CD4-positive, alpha-beta T cell (primary cell): ENCODE data around the gene DCAF6. TPM values are rescaled to one million over a fixed set of nuclear protein-coding genes. Genes with fewer than 3 reads are reported as not detected.

ENCODE experiments used
- ATAC-seq: fragments of 200-7000 bp; cut with Tn5 transposase; one replicate; pipeline ENCODE4 v1.10.0; 2022; ENCODE audit warnings: mild to moderate bottlenecking; ENCODE audit not compliant: poor library complexity
- CTCF ChIA-PET: fragments of 350-600 bp; sonication (Branson Sonifier 250); formaldehyde crosslinking; loops from one replicate; lab custom pipeline; 2021; ENCODE audit warnings: antibody characterized with exemption, inconsistent platforms; lab: Charles Lee
- POLR2A ChIA-PET: fragments of 350-600 bp; sonication (Branson Sonifier 250); formaldehyde crosslinking; loops from one replicate; lab custom pipeline; 2021; ENCODE audit warnings: antibody characterized with exemption, inconsistent platforms; lab: Charles Lee
- DNase-seq, 14 experiments: peaks; one replicate each; pipeline ENCODE4 v3.0.0-alpha.2; 2013 to 2020; ENCODE audit warnings: mixed read lengths in 2 of 14
- H3K27ac ChIP-seq, 2 donors: one replicate each; pipeline versions ENCODE4 v1.5.1 to v1.7.0; 2013; ENCODE audit warnings: low read length in 2 of 2, low read depth in 1 of 2, mild to moderate bottlenecking in 1 of 2
- H3K27me3 ChIP-seq, 2 experiments: 1 replicate in 1 of 2; 2 replicates in 1 of 2; pipeline versions ENCODE4 v1.6.1 to v1.7.0; 2013; ENCODE audit warnings: low read length in 2 of 2, control low read depth in 1 of 2, mild to moderate bottlenecking in 1 of 2, moderate library complexity in 1 of 2; ENCODE audit not compliant: insufficient read depth in 2 of 2, control insufficient read depth in 1 of 2
- H3K36me3 ChIP-seq: one replicate; pipeline ENCODE4 v1.6.1; 2013; ENCODE audit warnings: low read length, control low read depth; ENCODE audit not compliant: insufficient read depth
- H3K4me1 ChIP-seq: one replicate; pipeline ENCODE4 v1.6.1; 2013; ENCODE audit warnings: low read length, control low read depth; ENCODE audit not compliant: insufficient read depth
- H3K4me3 ChIP-seq: one replicate; pipeline ENCODE4 v1.5.1; 2013; ENCODE audit warnings: mild to moderate bottlenecking, low read length, moderate library complexity
- H3K9me3 ChIP-seq, 2 experiments: 1 replicate in 1 of 2; 2 replicates in 1 of 2; pipeline versions ENCODE4 v1.6.1 to v1.7.0; 2013; ENCODE audit warnings: low read length in 2 of 2, mild to moderate bottlenecking in 2 of 2, control low read depth in 1 of 2, moderate library complexity in 1 of 2; ENCODE audit not compliant: control insufficient read depth in 1 of 2, insufficient read depth in 1 of 2
- H3K27ac Mint-ChIP-seq: one replicate; pipeline ENCODE4 v1.8.0; 2020; ENCODE audit warnings: mixed read lengths
- H3K27me3 Mint-ChIP-seq: one replicate; pipeline ENCODE4 v1.8.0; 2021; ENCODE audit warnings: mixed read lengths
- H3K36me3 Mint-ChIP-seq: one replicate; pipeline ENCODE4 v1.8.0; 2021; ENCODE audit warnings: low read depth, mixed read lengths
- H3K4me1 Mint-ChIP-seq: one replicate; pipeline ENCODE4 v1.8.0; 2021; ENCODE audit warnings: low read depth, mixed read lengths
- H3K4me3 Mint-ChIP-seq: one replicate; pipeline ENCODE4 v1.8.0; 2020; ENCODE audit warnings: mild to moderate bottlenecking, mixed read lengths
- H3K9me3 Mint-ChIP-seq: one replicate; pipeline ENCODE4 v1.8.0; 2020; ENCODE audit warnings: mixed read lengths
- intact Hi-C, 2 experiments: fragments of 100-400 bp; cut with DNase I in 1 of 2; cut with micrococcal nuclease in 1 of 2; formaldehyde crosslinking; loops; one replicate each; pipeline versions ENCODE4 v1.15.1 to v1.9.0; 2023 to 2025; cut with DNase I, micrococcal nuclease
- microRNA-seq: library from miRNA; unstranded; fragments of <30 nt; microRNA quantifications from one replicate; pipeline ENCODE4 v1.2.0, GENCODE V29; 2021; ENCODE audit warnings: borderline microRNAs expressed, borderline replicate concordance
- total RNA-seq, 174 experiments: library from RNA in 2 of 174; stranded (reverse) in 2 of 174; gene quantifications; one replicate each; pipeline ENCODE4 v1.2.3 and lab custom pipeline; 2021 to 2026
- TF ChIP-seq, protein P1 (sequence below): fragments of 200-600 bp; IDR thresholded peaks from one replicate; pipeline ENCODE4 v1.8.0; 2022; ENCODE audit warnings: antibody characterized with exemption, mild to moderate bottlenecking

The DCAF6 gene
- total RNA-seq, 2 experiments from 2014 or later, result 13.3 to 13.6 TPM

DNA sequence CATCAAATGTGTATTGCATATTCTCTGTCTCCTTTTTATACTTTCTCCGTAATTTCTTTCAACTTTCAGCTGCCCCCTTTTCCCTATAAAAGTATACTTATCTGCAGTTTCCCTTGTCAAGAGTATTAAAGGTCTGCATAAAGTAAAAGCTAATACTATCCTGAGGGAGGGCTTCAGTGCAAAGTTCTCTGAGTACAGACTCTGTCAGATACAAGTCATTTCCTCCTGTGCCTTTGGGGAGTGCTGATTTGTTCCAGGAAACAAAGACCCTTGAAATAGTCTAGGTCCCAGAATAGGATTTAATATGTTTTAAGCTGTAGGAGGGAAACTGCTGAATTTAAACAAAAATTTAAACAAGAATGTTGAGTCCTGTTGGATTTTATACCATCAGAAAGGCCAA, 188.6 kb downstream of the DCAF6 start:
- Histone ChIP-seq H3K27ac (no peak overlapping the region), H3K4me3 (no peak overlapping the region), H3K36me3 (no peaks in the 10 kb centered on the region), H3K27me3 (peaks cover 4 to 16% of the 10 kb centered on the region in 2 experiments), H3K9me3 (peaks cover 0 to 4% of the 10 kb centered on the region in 2 experiments), H3K4me1 (no peaks in the 10 kb centered on the region)
- Mint-ChIP-seq H3K27ac (no peak overlapping the region), H3K4me3 (no peak overlapping the region), H3K27me3 (peaks cover 35% of the 10 kb centered on the region), H3K9me3 (no peaks in the 10 kb centered on the region), H3K4me1 (no peaks in the 10 kb centered on the region), H3K36me3 (no peaks in the 10 kb centered on the region)
- TF ChIP-seq, protein P1, sequence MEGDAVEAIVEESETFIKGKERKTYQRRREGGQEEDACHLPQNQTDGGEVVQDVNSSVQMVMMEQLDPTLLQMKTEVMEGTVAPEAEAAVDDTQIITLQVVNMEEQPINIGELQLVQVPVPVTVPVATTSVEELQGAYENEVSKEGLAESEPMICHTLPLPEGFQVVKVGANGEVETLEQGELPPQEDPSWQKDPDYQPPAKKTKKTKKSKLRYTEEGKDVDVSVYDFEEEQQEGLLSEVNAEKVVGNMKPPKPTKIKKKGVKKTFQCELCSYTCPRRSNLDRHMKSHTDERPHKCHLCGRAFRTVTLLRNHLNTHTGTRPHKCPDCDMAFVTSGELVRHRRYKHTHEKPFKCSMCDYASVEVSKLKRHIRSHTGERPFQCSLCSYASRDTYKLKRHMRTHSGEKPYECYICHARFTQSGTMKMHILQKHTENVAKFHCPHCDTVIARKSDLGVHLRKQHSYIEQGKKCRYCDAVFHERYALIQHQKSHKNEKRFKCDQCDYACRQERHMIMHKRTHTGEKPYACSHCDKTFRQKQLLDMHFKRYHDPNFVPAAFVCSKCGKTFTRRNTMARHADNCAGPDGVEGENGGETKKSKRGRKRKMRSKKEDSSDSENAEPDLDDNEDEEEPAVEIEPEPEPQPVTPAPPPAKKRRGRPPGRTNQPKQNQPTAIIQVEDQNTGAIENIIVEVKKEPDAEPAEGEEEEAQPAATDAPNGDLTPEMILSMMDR, result no peak
- CTCF ChIA-PET, result no interaction called here
- DNase-seq (no peak), ATAC-seq (no peak)
- intact Hi-C loops, result no loop called here
- POLR2A ChIA-PET, result no interaction called here

Small RNAs within 50 kb of the gene (microRNA-seq; reads per million reads assigned to microRNA genes)
- not detected for gene MIR1255B2

Other genes starting within 250 kb of the DCAF6 start
- 1 to 10 TPM; 1.2 to 1.5 TPM for gene MPZL1, start 214.7 kb upstream of the DCAF6 start, total RNA-seq
- under 1 TPM; 0.11 to 0.52 TPM for gene ADCY10, start 22.5 kb upstream of the DCAF6 start, total RNA-seq
- gene MPC2, start 389 bp downstream of the DCAF6 start, total RNA-seq, result 10 to 100 TPM; 54.4 to 54.8 TPM
- not detected for gene GPR161, start 200.2 kb downstream of the DCAF6 start, total RNA-seq
- 10 to 100 TPM; 15.8 to 16.4 TPM for gene TIPRL, start 242.3 kb downstream of the DCAF6 start, total RNA-seq